Body of pancreas (tissue), 4 donors: ENCODE data around the gene FUT7.

Experiments
- POLR2A ChIP-seq, 3 donors: fragments of 450-650 bp; IDR thresholded peaks; one replicate each; pipeline ENCODE4 v1.6.1; 2016; ENCODE audit warnings: antibody characterized with exemption in 3 of 3, mild to moderate bottlenecking in 2 of 3
- TF ChIP-seq, protein P1 (sequence below), 7 experiments: fragments of 450-650 bp in 4 of 7; fragments of 200-600 bp in 3 of 7; sonication (generic) in 3 of 7; IDR thresholded peaks; one replicate each; pipeline ENCODE4 v1.5.1; 2016 to 2019; ENCODE audit warnings: antibody characterized with exemption in 7 of 7

DNA sequence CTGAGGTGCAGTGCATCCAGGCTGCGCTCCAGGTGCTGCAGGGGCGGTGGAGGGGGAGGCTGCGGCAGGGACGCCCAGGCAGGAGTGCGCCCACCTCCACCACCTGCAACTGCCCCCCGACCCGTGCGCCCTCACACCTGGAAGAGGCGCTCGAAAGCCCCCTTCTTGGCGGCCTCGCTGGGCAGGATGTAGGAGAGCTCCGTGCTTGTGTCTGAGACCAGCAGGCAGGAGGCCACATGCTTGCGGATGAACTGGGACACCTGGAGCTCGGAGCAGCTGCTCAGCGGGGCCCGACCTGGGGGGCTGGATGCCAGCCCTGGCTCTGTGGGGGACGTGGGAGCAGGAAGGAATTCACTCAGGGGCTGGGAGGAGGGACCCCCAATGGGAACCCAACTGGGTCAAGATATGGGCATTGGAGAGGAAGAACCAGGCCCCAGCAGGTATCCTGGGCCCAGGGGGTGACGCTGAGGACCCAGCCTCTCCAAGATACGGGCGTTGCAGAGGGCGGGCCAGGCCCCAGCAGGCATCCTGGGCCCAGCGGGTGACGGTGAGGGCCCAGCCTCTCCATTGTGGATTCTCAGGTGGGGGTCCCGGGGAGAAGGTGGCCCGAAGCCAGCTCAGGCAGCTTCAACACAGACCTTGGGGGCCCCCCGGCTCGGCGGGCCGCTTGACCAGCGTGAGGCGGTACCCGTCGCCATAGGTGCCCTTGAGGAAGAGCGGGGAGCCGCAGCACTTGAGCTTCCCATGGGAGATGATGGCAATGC, 16.9 kb downstream of the FUT7 start:
- no peak for TF ChIP-seq POLR2A (IDR thresholded peaks at IDR 0.05)
- TF ChIP-seq, protein P1, sequence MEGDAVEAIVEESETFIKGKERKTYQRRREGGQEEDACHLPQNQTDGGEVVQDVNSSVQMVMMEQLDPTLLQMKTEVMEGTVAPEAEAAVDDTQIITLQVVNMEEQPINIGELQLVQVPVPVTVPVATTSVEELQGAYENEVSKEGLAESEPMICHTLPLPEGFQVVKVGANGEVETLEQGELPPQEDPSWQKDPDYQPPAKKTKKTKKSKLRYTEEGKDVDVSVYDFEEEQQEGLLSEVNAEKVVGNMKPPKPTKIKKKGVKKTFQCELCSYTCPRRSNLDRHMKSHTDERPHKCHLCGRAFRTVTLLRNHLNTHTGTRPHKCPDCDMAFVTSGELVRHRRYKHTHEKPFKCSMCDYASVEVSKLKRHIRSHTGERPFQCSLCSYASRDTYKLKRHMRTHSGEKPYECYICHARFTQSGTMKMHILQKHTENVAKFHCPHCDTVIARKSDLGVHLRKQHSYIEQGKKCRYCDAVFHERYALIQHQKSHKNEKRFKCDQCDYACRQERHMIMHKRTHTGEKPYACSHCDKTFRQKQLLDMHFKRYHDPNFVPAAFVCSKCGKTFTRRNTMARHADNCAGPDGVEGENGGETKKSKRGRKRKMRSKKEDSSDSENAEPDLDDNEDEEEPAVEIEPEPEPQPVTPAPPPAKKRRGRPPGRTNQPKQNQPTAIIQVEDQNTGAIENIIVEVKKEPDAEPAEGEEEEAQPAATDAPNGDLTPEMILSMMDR (IDR thresholded peaks at IDR 0.05) = no peak
